HL-60/S4 treated with phorbol 12-myristate 13-acetate at 8.2 ng/mL for 4 days and 3 days (cell line): ENCODE measurements around the gene LRRC7.

Experiments used
- in situ Hi-C: fragments of 300-500 bp; cut with MboI; formaldehyde crosslinking; loops from 2 replicates; pipeline ENCODE4 v1.15.0; 2022; ENCODE audit warnings: low sequenced_read_pairs

The LRRC7 gene

DNA sequence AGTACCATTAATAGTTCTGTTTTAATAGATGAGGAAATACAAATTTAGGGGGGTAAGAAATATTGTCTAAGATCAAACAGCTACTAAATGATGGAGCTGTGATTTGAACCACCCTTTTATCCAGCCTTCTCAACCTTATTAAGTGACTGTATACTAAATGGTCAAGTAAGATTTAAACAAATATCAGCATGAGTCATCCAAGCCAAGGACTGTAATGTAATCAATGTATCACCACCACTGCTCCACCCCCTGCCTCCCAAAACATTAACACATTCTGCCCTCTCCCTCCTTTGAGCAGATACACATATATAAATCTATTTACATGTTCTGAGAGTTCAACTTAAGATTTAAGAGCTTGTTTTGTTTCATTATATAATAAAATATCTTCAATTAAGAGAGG, 578.8 kb downstream of the LRRC7 start:
- in situ Hi-C loops: no loop called here

DNA sequence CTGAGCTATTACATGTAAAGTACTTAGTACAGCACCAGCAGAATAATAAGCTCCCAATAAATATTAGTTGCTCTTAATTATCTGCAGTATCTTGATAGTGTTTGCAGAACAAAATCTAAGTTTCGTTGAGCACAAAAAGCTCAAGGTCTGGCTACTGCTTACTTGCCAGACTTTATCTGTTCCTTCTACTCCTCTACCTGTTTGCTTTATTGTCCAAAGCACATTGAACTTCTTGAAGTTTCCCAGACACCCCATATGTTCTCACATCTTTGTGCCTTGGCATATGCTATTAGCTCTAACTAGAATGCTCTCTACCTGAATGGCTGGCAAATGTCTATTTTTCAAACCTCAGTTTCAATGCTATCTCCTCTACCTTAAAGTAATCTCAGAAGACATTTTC, 582.7 kb downstream of the LRRC7 start:
- in situ Hi-C loops: no loop called here

- in situ Hi-C loops: no loop called here
Measured at GRCh38 chr1:70153739-70154138, 586.0 kb downstream of the LRRC7 start.

GRCh38 chr1:70156529-70157120, 588.9 kb downstream of the LRRC7 start:
- in situ Hi-C loops: no loop called here

GRCh38 chr1:70164350-70164749, 596.6 kb downstream of the LRRC7 start:
- in situ Hi-C loops: no loop called here

DNA sequence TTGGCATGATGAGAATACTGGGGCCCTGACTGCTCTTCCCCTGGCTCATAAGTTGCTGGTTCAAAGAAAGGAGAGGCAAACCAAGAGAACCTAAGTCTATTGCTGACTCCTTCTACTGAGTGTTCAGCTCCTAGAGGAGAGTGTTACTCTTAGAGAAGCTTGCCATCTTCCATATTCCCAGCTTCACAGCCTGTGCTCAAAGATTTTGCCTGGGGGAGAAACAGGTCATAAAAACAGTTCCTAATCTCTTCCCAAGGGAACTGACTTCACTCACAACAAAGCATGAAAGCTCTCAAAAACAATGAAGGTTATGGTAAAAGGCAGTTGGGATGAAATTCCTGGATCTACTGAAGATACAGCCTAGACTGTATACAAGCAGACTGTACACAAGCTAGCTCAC, 600.6 kb downstream of the LRRC7 start:
- in situ Hi-C loops: no loop called here

DNA sequence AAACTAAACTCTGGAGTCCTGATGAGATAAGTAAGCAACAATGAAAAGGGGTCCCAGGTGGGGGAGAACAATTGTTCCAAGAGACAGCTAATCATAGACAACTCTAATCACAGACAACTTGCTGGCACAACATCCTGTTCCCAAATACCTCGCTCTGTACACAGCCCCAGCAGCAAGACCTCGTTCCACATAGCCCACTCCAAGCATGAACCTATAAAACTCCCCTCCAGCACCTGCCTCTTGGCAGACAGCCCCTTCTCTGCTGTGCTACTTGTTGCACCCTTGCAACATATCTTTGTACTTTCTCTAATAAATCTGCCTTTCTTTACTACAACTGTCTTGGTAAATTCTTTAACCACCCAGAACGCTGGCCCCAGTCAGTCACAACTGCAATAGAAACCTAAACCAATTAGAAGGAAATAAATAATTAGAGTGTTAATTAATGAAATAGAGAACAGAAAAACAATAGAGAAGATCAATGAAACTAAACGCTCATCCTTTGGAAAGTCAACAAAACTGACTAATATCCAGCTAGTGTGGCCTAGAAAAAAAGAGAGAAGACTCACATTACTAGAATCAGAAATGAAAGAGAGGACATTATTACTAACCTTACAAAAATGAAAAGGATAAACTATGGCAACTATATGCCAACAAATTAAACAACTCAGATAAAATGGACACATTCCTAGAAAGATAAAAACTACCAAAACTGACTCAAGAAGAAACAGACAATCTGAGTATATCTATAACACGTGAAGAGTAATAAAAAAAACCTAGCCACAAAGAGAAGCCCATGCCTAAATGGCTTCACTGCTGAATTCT, 601.5 kb downstream of the LRRC7 start:
- in situ Hi-C loops: no loop called here

- in situ Hi-C loops: no loop called here
Measured at GRCh38 chr1:70171512-70171911, 603.8 kb downstream of the LRRC7 start.
